WTC11 (cell line): ENCODE measurements around the gene AGBL1. TPM values are rescaled to one million over a fixed set of nuclear protein-coding genes. Genes with fewer than 3 reads are reported as not detected.

Experiments used
- ATAC-seq: fragments of 200-7000 bp; cut with Tn5 transposase; 2 replicates; pipeline ENCODE4 v1.10.0; 2021; ENCODE audit warnings: mild to moderate bottlenecking, moderate library complexity
- CTCF ChIA-PET: fragments of 300-600 bp; sonication (Branson Sonifier 250); formaldehyde crosslinking; loops from one replicate; lab custom pipeline; 2021; ENCODE audit warnings: antibody characterized with exemption; lab: Charles Lee
- POLR2A ChIA-PET: fragments of 350-600 bp; sonication (Branson Sonifier 250); formaldehyde crosslinking; loops from one replicate; lab custom pipeline; 2021; ENCODE audit warnings: antibody characterized with exemption; lab: Charles Lee
- DNase-seq: peaks from one replicate; pipeline ENCODE4 v3.0.0; 2021; ENCODE audit warnings: low spot score
- H3K27ac Mint-ChIP-seq: 2 replicates; pipeline ENCODE4 v1.8.0; 2021; ENCODE audit warnings: mixed read lengths
- H3K27me3 Mint-ChIP-seq: 2 replicates; pipeline ENCODE4 v1.8.0; 2021; ENCODE audit warnings: low read depth, mild to moderate bottlenecking, moderate library complexity, mixed read lengths
- H3K36me3 Mint-ChIP-seq: 2 replicates; pipeline ENCODE4 v1.8.0; 2021; ENCODE audit warnings: mixed read lengths
- H3K4me1 Mint-ChIP-seq: 2 replicates; pipeline ENCODE4 v1.8.0; 2022; ENCODE audit warnings: mixed read lengths
- H3K4me3 Mint-ChIP-seq: 2 replicates; pipeline ENCODE4 v1.8.0; 2021; ENCODE audit warnings: mild to moderate bottlenecking, moderate library complexity, mixed read lengths
- H3K9me3 Mint-ChIP-seq: 2 replicates; pipeline ENCODE4 v1.8.0; 2021; ENCODE audit warnings: mixed read lengths
- CREB1 ChIP-seq: sonication (generic); formaldehyde crosslinking; IDR thresholded peaks from 2 replicates; pipeline ENCODE4 v1.8.0; 2023; ENCODE audit warnings: mild to moderate bottlenecking, missing genetic modification reagents
- ELF4 ChIP-seq: sonication (generic); formaldehyde crosslinking; IDR thresholded peaks from 2 replicates; pipeline ENCODE4 v1.8.1; 2022; ENCODE audit warnings: low read depth, mild to moderate bottlenecking, moderate library complexity, missing genetic modification reagents
- ETV6 ChIP-seq: sonication (generic); formaldehyde crosslinking; IDR thresholded peaks from 2 replicates; pipeline ENCODE4 v1.8.1; 2022; ENCODE audit warnings: mild to moderate bottlenecking, missing genetic modification reagents
- FOXK1 ChIP-seq: sonication (generic); formaldehyde crosslinking; IDR thresholded peaks from 2 replicates; pipeline ENCODE4 v1.8.0; 2022; ENCODE audit warnings: mild to moderate bottlenecking, moderate library complexity, missing genetic modification reagents
- JAZF1 ChIP-seq: fragments of 250-450 bp; sonication (Bioruptor Pico); IDR thresholded peaks from 2 replicates; pipeline ENCODE4 v1.9.0; 2021; ENCODE audit warnings: moderate library complexity, mild to moderate bottlenecking, inconsistent platforms
- MYBL2 ChIP-seq: sonication (generic); formaldehyde crosslinking; IDR thresholded peaks from 2 replicates; pipeline ENCODE4 v1.8.1; 2023; ENCODE audit warnings: mild to moderate bottlenecking, moderate library complexity, missing genetic modification reagents
- ZNF138 ChIP-seq: sonication (generic); formaldehyde crosslinking; conservative IDR thresholded peaks from 2 replicates; pipeline ENCODE4 v1.8.1; 2022; ENCODE audit warnings: mild to moderate bottlenecking, moderate library complexity, missing genetic modification reagents
- total RNA-seq: library from RNA; stranded (reverse); gene quantifications from 3 replicates; pipeline ENCODE4 v1.2.3, GENCODE V29; 2021
- TF ChIP-seq, protein P1 (sequence below): fragments of 250-450 bp; sonication (Bioruptor Pico); IDR thresholded peaks from 2 replicates; pipeline ENCODE4 v1.9.0; 2021; ENCODE audit warnings: mild to moderate bottlenecking, borderline replicate concordance
- TF ChIP-seq, protein P2 (sequence below): sonication (generic); formaldehyde crosslinking; conservative IDR thresholded peaks from 2 replicates; pipeline ENCODE4 v1.8.1; 2022; ENCODE audit warnings: mild to moderate bottlenecking, missing genetic modification reagents
- TF ChIP-seq, protein P3 (sequence below): sonication (generic); formaldehyde crosslinking; IDR thresholded peaks from 2 replicates; pipeline ENCODE4 v1.8.1; 2023; ENCODE audit warnings: mild to moderate bottlenecking, missing genetic modification reagents, borderline replicate concordance
- TF ChIP-seq, protein P4 (sequence below): sonication (generic); formaldehyde crosslinking; IDR thresholded peaks from 2 replicates; pipeline ENCODE4 v1.8.0; 2023; ENCODE audit warnings: missing genetic modification reagents
- TF ChIP-seq, protein P5 (sequence below): sonication (generic); formaldehyde crosslinking; IDR thresholded peaks from 2 replicates; pipeline ENCODE4 v1.8.0; 2022; ENCODE audit warnings: mild to moderate bottlenecking, missing genetic modification reagents
- TF ChIP-seq, protein P6 (sequence below): sonication (generic); formaldehyde crosslinking; IDR thresholded peaks from 2 replicates; pipeline ENCODE4 v1.8.1; 2022; ENCODE audit warnings: low read depth, mild to moderate bottlenecking, moderate library complexity, missing genetic modification reagents, borderline replicate concordance

The AGBL1 gene
- total RNA-seq, 1 experiment from 2014 or later = not detected

DNA sequence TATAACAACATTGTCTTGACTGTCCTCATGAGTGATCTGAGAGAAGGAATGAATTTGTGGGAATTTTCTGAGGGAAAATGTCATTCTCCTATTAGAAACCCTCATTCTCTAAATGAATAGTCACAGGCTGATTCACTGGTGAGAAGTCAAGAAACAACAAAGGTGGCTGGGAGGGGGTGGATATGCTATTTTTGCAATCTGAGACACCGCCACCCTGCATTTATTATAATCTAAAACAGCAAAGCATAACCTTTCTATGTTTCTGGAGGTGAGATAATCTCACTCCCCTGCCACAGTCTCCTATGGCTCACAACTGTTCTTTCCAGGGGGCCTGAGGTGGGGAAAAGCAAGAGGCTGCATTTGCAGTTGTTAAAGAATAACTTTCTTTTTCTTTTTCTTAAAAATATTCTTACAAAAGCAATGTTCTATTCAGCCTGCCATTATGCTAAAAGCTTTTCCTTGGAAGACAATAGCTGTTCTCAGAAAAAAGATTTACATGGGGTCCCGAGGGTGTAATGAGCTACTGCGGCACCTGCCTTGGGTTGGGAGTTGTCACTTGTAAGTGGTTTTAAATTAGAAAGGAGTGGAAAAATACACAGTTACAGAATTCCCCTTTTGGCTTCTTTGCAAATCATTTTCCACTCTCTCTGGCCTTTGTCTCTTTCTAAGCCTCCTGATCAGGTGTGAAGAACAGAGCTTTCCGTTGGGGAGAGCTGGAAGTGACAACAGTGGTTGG is 220.9 kb downstream of the AGBL1 start:
- peak; percentile 40 for ATAC-seq
- Mint-ChIP-seq H3K4me3 (no peak overlapping the region), H3K4me1 (peaks cover 58% of the 10 kb centered on the region), H3K27ac (peak overlapping the region; percentile 92), H3K27me3 (peaks cover 20% of the 10 kb centered on the region), H3K36me3 (no peaks in the 10 kb centered on the region), H3K9me3 (peaks cover 10% of the 10 kb centered on the region)
- DNase-seq = no peak
- CTCF ChIA-PET = interaction anchor here (0.9 kb wide), 1 partner anchor 443 kb away, joined by 3 read pairs; no protein-coding TSS in a partner anchor
- POLR2A ChIA-PET = no interaction called here
- TF ChIP-seq, protein P1, sequence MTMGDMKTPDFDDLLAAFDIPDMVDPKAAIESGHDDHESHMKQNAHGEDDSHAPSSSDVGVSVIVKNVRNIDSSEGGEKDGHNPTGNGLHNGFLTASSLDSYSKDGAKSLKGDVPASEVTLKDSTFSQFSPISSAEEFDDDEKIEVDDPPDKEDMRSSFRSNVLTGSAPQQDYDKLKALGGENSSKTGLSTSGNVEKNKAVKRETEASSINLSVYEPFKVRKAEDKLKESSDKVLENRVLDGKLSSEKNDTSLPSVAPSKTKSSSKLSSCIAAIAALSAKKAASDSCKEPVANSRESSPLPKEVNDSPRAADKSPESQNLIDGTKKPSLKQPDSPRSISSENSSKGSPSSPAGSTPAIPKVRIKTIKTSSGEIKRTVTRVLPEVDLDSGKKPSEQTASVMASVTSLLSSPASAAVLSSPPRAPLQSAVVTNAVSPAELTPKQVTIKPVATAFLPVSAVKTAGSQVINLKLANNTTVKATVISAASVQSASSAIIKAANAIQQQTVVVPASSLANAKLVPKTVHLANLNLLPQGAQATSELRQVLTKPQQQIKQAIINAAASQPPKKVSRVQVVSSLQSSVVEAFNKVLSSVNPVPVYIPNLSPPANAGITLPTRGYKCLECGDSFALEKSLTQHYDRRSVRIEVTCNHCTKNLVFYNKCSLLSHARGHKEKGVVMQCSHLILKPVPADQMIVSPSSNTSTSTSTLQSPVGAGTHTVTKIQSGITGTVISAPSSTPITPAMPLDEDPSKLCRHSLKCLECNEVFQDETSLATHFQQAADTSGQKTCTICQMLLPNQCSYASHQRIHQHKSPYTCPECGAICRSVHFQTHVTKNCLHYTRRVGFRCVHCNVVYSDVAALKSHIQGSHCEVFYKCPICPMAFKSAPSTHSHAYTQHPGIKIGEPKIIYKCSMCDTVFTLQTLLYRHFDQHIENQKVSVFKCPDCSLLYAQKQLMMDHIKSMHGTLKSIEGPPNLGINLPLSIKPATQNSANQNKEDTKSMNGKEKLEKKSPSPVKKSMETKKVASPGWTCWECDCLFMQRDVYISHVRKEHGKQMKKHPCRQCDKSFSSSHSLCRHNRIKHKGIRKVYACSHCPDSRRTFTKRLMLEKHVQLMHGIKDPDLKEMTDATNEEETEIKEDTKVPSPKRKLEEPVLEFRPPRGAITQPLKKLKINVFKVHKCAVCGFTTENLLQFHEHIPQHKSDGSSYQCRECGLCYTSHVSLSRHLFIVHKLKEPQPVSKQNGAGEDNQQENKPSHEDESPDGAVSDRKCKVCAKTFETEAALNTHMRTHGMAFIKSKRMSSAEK (CRISPR knock-in tag) = no peak
- TF ChIP-seq MYBL2 = no peak
- no peak for TF ChIP-seq ELF4
- TF ChIP-seq, protein P2, sequence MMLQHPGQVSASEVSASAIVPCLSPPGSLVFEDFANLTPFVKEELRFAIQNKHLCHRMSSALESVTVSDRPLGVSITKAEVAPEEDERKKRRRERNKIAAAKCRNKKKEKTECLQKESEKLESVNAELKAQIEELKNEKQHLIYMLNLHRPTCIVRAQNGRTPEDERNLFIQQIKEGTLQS (CRISPR knock-in tag) = no peak
- no peak for TF ChIP-seq ZNF138 (CRISPR knock-in tag)
- TF ChIP-seq CREB1 (CRISPR knock-in tag) = no peak
- TF ChIP-seq JAZF1 (CRISPR knock-in tag) = no peak
- TF ChIP-seq FOXK1 (CRISPR knock-in tag) = no peak
- TF ChIP-seq, protein P3, sequence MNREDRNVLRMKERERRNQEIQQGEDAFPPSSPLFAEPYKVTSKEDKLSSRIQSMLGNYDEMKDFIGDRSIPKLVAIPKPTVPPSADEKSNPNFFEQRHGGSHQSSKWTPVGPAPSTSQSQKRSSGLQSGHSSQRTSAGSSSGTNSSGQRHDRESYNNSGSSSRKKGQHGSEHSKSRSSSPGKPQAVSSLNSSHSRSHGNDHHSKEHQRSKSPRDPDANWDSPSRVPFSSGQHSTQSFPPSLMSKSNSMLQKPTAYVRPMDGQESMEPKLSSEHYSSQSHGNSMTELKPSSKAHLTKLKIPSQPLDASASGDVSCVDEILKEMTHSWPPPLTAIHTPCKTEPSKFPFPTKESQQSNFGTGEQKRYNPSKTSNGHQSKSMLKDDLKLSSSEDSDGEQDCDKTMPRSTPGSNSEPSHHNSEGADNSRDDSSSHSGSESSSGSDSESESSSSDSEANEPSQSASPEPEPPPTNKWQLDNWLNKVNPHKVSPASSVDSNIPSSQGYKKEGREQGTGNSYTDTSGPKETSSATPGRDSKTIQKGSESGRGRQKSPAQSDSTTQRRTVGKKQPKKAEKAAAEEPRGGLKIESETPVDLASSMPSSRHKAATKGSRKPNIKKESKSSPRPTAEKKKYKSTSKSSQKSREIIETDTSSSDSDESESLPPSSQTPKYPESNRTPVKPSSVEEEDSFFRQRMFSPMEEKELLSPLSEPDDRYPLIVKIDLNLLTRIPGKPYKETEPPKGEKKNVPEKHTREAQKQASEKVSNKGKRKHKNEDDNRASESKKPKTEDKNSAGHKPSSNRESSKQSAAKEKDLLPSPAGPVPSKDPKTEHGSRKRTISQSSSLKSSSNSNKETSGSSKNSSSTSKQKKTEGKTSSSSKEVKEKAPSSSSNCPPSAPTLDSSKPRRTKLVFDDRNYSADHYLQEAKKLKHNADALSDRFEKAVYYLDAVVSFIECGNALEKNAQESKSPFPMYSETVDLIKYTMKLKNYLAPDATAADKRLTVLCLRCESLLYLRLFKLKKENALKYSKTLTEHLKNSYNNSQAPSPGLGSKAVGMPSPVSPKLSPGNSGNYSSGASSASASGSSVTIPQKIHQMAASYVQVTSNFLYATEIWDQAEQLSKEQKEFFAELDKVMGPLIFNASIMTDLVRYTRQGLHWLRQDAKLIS (CRISPR knock-in tag) = no peak
- TF ChIP-seq, protein P4, sequence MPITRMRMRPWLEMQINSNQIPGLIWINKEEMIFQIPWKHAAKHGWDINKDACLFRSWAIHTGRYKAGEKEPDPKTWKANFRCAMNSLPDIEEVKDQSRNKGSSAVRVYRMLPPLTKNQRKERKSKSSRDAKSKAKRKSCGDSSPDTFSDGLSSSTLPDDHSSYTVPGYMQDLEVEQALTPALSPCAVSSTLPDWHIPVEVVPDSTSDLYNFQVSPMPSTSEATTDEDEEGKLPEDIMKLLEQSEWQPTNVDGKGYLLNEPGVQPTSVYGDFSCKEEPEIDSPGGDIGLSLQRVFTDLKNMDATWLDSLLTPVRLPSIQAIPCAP (CRISPR knock-in tag) = no peak
- TF ChIP-seq, protein P5, sequence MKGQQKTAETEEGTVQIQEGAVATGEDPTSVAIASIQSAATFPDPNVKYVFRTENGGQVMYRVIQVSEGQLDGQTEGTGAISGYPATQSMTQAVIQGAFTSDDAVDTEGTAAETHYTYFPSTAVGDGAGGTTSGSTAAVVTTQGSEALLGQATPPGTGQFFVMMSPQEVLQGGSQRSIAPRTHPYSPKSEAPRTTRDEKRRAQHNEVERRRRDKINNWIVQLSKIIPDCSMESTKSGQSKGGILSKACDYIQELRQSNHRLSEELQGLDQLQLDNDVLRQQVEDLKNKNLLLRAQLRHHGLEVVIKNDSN (CRISPR knock-in tag) = no peak
- TF ChIP-seq, protein P6, sequence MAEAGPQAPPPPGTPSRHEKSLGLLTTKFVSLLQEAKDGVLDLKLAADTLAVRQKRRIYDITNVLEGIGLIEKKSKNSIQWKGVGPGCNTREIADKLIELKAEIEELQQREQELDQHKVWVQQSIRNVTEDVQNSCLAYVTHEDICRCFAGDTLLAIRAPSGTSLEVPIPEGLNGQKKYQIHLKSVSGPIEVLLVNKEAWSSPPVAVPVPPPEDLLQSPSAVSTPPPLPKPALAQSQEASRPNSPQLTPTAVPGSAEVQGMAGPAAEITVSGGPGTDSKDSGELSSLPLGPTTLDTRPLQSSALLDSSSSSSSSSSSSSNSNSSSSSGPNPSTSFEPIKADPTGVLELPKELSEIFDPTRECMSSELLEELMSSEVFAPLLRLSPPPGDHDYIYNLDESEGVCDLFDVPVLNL (CRISPR knock-in tag) = no peak
- no peak for TF ChIP-seq ETV6 (CRISPR knock-in tag)
